ENCODE results near the gene AUNIP. TPM values are rescaled to one million over a fixed set of nuclear protein-coding genes. Genes with fewer than 3 reads are reported as not detected.

AUNIP gene
- total RNA-seq, 1 donor from 2014 or later: not detected

DNA sequence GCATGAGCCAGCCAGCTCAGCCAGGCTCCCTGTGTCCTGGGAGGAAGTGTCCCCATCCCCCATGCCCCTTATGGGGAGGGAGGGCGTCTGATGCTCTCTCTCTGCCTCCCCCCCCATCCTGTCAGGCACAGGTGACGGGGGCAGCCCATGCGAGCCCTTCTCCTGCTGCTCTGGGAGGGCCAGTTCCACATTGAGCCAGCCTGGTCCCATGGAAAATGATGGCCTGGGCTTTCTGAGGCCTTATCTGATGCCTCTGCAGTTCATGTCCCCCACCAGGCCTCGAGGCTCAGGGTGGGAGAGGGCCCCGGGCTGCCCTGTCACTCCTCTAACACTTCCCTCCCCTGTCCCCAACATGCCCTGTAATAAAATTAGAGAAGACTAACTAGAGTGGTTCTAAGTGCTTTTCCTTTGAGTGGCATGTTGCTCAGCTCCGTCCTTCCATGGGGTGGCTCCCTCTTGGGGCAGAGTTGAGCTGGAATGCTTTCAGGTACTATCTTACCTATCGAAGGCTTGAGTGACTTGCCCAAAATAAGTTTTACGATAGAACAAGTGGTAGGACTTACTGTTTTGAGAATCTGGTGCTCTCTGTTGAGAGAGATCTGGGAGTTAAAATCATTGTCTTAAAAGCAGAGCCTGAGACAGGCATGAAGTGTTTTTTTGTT lies 41.3 kb downstream of the AUNIP start:
- H3K27ac ChIP-seq: no peak overlapping the region
- intact Hi-C loops (cut with DNase I): no loop called here
- H3K9me3 ChIP-seq: no peaks in the 10 kb centered on the region
- TF ChIP-seq, protein P1, sequence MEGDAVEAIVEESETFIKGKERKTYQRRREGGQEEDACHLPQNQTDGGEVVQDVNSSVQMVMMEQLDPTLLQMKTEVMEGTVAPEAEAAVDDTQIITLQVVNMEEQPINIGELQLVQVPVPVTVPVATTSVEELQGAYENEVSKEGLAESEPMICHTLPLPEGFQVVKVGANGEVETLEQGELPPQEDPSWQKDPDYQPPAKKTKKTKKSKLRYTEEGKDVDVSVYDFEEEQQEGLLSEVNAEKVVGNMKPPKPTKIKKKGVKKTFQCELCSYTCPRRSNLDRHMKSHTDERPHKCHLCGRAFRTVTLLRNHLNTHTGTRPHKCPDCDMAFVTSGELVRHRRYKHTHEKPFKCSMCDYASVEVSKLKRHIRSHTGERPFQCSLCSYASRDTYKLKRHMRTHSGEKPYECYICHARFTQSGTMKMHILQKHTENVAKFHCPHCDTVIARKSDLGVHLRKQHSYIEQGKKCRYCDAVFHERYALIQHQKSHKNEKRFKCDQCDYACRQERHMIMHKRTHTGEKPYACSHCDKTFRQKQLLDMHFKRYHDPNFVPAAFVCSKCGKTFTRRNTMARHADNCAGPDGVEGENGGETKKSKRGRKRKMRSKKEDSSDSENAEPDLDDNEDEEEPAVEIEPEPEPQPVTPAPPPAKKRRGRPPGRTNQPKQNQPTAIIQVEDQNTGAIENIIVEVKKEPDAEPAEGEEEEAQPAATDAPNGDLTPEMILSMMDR (IDR thresholded peaks at IDR 0.05): no peak
- no peak overlapping the region for H3K4me3 ChIP-seq
- DNase-seq (ENCODE audit: low spot score in 2 of 2): no peak
- no peaks in the 10 kb centered on the region for H3K27me3 ChIP-seq
- H3K4me1 ChIP-seq: peaks cover 10 to 22% of the 10 kb centered on the region in 2 donors
- peaks cover 30 to 32% of the 10 kb centered on the region in 2 donors for H3K36me3 ChIP-seq

DNA sequence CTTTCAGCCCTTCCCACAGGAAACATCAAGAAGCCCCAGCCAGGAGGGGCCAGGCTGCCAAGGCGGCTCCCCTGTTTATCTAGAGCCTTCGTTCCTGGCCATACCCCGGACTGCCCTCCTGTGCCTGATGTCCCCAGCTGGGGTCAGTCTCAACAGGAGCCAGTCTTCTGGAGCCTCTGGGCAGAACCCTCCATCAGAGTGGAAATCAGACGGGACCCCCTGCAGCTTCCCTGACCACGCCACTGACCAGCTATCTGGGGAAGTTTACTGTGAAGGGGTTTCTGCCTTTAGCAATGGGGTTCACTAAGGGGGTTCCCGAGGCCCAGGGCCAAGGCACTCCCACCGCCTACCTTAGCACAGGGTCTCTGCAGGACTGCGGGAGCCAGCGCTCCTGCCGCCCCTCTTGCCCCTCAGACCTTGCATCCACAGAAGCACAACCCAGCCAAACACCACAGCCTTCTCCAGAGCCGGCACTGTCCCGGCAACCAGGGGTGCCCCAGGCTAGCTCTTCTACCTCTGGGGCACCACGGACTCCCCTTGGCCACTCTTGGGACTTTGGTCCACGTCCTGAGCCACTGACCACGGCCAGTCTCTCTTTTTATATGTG lies 43.0 kb downstream of the AUNIP start:
- peaks cover 39 to 50% of the 10 kb centered on the region in 2 donors for H3K36me3 ChIP-seq
- intact Hi-C loops (cut with DNase I): no loop called here
- DNase-seq (ENCODE audit: low spot score in 2 of 2): no peak

DNA sequence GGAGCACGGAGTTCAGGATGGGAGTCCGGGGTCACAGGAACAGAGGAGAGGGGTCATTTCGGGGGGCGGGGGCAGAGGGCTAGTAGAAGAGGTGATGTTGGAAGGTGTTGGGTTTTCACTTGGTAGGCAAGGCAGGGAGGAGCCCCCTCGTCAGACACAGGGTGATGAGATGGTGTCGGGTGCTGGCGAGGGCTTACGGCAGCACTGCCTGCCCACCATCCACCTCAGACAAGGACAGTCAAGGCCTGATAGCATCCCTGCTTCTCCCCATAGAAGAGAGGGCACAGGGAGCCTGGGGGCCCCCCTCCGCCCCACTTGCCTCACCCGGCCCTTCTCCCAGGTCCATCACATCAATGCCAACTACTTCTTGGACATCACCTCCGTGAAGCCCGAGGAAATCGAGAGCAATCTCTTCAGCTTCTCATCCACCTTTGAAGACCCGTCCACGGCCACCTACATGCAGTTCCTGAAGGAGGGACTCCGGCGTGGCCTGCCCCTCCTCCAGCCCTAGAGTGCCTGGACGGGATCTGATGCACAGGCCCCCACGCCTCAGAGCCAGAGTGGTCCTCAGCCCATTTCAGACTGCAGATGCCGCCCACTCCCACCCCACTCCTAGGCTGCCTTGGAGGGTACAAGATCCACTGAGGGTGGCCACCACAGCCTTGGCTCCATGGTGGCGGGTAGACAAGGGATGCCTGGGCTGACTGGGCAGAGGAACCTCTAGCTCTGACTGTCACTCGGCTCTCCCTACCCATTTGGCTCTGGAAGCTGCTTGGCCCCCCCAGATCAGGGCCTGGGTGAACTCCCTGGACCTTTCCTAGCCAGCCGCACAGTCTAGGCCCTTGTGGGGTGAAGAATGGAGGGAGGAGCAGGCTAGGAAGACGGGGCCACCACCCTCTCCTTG lies 43.8 kb downstream of the AUNIP start:
- intact Hi-C loops (cut with DNase I): no loop called here
- Histone ChIP-seq H3K27ac (no peak overlapping the region), H3K9me3 (no peaks in the 10 kb centered on the region), H3K36me3 (peaks cover 39 to 52% of the 10 kb centered on the region in 2 donors), H3K27me3 (no peaks in the 10 kb centered on the region), H3K4me3 (no peak overlapping the region), H3K4me1 (peaks cover 4 to 13% of the 10 kb centered on the region in 2 donors)
- TF ChIP-seq, protein P1 (IDR thresholded peaks at IDR 0.05): no peak
- DNase-seq (ENCODE audit: low spot score in 2 of 2): peak in 1 of 2 donors; percentile 62

More for the DNA sequence above, 43.0 kb downstream of the AUNIP start:
- H3K4me1 ChIP-seq: peaks cover 7 to 12% of the 10 kb centered on the region in 2 donors
- no peak overlapping the region for H3K4me3 ChIP-seq
- H3K9me3 ChIP-seq: no peaks in the 10 kb centered on the region
- no peak overlapping the region for H3K27ac ChIP-seq
- H3K27me3 ChIP-seq: no peaks in the 10 kb centered on the region
- TF ChIP-seq, protein P1 (IDR thresholded peaks at IDR 0.05): no peak

DNA sequence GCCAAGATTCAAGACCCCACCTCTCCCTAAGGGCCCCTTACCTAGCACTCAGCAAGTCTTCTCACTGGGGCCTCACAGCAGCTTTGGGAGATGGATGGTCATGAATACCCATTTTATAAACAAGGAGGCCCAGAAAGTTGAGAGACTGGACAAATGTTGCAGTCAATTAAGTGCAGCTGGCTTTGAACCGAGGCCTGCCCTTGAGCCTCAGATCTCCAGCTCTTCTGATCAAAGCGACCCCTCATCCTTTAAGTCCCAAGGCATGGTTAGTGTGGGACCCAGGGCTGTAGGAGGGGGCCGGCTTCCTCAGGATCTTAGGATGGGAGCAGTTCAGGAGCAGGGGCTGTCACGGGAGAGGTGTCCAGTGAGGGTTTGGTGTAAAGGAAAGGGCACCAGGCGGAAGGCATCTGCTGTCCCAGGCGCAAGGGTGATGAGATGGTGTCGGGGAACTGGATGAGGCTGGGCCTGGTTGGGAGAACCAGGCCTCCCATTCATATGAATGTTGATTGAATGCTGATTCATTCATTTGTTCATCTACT lies 44.6 kb downstream of the AUNIP start:
- DNase-seq (ENCODE audit: low spot score in 2 of 2): no peak
- TF ChIP-seq, protein P1 (IDR thresholded peaks at IDR 0.05): no peak
- Histone ChIP-seq H3K27me3 (no peaks in the 10 kb centered on the region), H3K36me3 (peaks cover 45 to 61% of the 10 kb centered on the region in 2 donors), H3K9me3 (no peaks in the 10 kb centered on the region), H3K27ac (no peak overlapping the region), H3K4me1 (peaks cover 4 to 13% of the 10 kb centered on the region in 2 donors), H3K4me3 (no peak overlapping the region)
- intact Hi-C loops (cut with DNase I): no loop called here

DNA sequence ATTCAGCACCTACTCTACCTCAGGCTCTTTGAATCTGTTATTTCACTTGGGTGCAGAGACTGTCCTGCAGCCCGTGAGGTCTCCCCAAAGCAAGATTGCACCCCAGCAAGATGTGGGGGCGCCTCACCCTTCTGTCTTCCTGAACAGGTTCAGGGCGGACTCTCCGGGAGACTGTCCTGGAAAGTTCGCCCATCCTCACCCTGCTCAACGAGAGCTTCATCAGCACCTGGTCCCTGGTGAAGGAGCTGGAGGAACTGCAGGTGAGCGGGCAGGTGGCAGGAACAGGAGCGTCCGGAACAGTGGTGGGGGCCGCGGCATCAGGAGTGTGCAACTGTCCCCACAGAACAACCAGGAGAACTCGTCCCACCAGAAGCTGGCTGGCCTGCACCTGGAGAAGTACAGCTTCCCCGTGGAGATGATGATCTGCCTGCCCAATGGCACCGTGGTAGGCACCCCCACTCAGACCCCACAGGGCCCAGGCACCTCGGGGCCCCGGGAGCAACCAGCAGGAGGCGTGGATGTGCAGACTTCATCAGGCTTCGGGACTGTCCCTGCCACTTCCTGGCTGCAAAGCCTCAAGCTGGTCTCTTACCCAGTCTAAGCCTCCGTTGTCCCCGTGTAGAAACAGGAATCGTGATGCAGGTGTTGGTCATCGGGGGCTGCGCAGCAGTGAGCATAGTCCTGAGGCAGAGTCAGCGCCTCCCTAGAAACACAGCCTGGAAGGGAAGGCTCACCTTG lies 45.4 kb downstream of the AUNIP start:
- Histone ChIP-seq H3K27me3 (no peaks in the 10 kb centered on the region), H3K36me3 (peaks cover 52 to 68% of the 10 kb centered on the region in 2 donors)
- intact Hi-C loops (cut with DNase I): no loop called here

More for the DNA sequence above, 45.4 kb downstream of the AUNIP start:
- Histone ChIP-seq H3K27ac (no peak overlapping the region), H3K4me1 (peaks cover 4 to 11% of the 10 kb centered on the region in 2 donors), H3K9me3 (no peaks in the 10 kb centered on the region), H3K4me3 (no peak overlapping the region)
- no peak for DNase-seq (ENCODE audit: low spot score in 2 of 2)
- TF ChIP-seq, protein P1 (IDR thresholded peaks at IDR 0.05): no peak
